ENCODE data around the gene FAM111B.
"Not testable (repeated sequence)": the region's sequence is repeated elsewhere in the genome, so short reads cannot be mapped to it uniquely, and the experiment has no call there.

Gene FAM111B

DNA sequence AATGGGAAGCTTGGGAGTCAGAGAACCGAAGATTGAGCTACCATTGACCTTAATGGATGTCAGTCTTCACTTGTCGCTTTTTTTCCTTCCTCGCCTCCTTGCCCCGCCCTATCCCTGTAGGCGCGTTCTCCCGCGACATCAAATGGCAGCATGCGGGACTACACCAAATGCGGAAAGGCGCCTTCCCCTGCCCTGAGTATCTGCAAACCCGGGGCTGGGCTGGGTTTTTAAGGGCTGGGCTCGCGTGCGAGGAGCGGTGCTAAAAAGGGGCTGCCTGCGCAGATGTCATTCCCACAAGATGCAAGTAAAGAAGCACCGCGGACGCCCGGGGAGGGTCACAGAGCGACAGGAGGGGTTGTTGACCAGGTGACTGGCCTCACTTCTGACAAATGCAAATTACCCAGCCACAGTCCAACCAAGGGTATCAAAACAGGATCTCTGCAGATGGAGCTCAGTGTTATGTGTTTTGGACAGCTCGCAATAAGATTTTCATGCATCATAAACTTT, 4.7 kb upstream of the FAM111B start:
- peak; percentile 52 for DNase-seq (ENCODE audit: low read depth)

DNA sequence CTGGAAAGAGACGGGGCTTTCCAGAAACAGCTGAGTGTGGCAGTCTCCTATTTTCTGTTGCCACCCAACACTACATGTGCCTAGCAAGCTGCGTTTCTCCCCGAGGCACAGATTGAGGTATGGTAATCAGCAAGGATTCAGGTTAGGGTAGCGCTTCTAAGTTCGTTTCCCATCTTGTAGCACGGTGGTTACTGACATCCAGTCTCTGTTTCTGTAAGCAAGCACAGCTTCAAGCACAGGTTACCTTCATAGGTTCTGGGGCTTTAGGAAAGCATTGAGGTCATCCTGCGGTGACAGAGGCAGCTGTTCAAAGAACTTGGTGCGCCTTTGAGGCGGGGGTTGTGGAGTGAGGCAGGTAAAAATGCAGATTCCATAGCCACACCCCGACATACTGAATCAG, 684 bp downstream of the FAM111B start:
- not testable (repeated sequence) for DNase-seq (ENCODE audit: low read depth)

DNA sequence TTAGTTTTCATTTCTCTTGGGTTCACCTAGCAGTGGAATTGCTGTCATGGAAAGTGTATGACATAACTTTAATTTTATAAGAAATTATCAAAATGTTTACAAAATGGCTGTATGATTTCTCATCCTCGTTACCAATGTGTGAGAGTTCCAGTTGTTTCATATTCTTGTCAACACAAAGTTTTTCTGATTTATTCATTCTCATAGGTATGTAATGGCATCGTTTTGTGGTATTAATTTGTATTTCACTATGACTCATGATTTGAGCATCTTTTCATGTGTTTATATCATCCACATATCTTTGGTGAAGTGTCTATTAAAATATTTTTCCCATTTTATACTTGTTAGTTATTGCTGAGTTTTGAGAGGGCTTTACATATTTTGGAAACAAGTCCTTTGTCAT, 5.5 kb downstream of the FAM111B start:
- peak; percentile 43 for DNase-seq (ENCODE audit: low read depth)

DNA sequence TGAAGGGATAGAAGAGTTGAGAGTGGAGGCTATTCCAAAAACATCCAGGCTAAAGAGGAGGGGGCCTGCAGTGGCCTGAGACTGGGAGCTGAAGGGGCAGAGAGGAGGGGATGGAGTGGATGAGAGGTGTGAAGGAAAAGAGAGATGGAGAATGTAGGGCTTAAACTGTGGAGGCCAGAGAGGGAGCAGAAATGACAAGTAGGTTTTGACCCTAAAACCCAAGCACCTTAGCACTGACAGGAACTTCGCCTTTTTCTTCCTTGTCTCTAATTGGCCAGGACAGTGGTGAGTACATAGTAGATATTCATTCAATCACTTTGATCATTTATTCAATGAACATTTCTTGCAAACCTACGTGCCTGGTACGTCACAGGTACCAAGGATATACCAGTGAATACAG, 7.3 kb downstream of the FAM111B start:
- no peak for DNase-seq (ENCODE audit: low read depth)

DNA sequence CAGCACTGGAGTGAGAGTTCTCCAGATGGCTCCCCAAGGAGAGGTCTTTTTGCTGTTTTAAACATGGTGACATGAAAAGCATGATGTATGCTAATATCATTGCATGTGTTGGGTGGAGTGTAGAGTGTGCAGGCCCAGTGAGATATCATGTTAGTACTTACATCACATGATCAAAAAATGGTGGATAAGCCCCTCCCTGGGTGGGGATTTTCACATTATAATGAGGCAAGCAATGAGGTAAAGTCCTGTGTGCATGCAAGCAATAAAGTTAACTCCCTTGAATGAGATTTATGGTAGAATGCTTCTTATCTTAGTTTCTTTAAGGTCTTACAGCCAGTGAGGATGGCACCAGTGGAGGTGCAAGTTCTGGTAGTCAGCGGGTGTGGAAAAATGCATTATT, 8.5 kb downstream of the FAM111B start:
- no peak for DNase-seq (ENCODE audit: low read depth)

DNA sequence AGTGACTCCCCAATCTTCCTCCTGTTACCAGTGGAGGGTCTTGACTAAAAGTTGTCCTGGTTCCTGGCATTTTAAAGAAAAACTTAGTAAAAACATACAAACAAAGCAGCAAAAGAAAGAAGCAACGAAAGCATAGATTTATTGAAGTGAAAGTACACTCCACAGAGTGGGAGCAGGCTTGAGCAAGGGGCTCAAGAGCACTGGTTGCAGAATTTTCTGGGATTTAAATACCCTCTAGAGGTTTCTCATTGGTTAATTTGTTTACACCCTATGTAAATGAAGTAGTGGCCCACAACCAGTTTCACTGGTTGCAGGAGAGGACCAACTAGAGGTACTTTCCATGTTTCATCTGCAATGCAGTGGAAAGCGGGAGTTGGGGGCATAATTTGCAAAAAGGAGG, 10.7 kb downstream of the FAM111B start:
- no peak for DNase-seq (ENCODE audit: low read depth)

DNA sequence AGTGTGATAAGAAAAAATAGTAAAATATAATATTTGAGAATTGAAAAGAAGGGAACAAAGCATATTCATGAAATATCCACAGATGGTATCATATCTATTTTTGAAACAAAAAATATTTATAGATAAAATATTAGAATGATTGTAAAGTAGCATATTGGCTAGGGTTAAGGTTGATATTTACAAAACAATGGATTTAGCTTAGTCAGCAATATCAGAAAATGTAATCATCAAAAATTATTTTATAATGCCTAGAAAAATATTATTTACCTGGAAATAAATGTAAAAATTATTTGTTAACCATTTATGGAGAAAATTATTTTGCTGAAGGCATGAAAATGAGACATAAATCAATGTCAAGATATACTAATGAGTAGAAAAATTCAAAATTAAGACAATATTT, 12.8 kb downstream of the FAM111B start:
- DNase-seq (ENCODE audit: low read depth) = no peak

DNA sequence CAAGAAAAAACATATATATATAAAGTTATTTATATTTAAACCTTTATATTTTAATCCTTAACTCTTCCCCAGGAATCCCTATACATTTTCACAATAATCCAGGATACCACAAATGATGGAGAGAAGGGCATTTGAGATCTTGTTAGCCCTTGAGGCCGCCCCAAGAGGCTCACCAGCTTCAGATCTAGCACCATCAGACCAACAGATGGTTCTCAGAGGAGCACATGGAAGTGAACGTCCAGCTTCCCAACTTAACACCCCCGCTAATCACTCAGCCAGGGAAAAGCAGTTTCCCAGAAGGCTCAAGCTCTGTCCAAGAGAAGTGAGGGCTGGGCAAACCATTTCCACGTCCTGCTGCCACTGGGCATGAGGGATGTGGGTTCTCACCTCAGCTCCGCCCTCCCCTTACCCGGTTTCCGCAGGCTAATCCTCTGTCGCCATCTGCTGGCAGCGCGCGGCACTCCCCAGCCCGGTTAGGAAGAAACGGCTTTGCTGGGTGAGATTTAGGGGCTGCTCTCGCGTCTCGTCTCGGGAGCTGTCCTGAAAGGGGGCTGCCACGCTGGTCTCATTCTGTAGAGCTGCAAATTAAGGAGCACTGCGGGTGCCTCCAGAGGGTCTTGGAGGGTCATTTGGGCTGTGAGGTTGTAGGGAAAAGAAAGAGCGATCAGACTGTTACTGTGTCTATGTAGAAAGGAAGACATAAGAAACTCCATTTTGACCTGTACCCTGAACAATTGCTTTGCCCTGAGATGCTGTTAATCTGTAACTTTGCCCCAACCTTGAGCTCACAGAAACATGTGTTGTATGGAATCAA, 28.8 kb downstream of the FAM111B start:
- peak; percentile 77 for DNase-seq (ENCODE audit: low read depth)

DNA sequence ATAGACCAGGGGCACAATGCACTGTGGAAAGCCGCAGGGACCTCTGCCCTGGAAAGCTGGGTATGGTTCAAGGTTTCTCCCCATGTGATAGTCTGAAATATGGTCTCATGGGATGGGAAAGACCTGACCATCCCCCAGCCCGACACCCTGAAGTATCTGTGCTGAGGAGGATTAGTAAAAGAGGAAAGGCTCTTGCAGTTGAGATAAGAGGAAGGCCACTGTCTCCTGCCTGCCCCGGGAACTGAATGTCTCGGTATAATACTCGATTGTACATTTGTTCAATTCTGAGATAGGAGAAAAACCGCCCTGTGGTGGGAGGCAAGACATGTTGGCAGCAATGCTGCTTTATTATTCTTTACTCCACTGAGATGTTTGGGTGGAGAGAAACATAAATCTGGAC, 29.5 kb downstream of the FAM111B start:
- not testable (repeated sequence) for DNase-seq (ENCODE audit: low read depth)

DNA sequence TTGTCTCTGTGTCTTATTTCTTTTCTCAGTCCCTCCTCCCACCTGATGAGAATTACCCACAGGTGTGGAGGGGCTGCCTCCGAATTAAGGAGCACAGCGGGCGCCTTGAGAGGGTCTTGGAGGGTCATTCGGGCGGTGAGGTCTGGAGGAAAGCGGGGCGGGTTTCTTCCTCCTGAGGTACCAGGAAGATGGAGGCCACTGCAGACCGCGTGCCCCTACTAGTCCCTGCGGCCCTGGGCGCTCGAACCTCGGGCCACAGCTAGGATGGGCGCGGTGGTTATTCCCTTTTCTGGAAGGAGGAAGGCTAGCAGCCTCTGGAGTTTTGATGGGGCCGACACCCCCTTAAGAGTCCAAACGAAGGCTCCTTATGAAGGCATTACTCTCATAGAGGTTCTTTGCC, 30.2 kb downstream of the FAM111B start:
- no peak for DNase-seq (ENCODE audit: low read depth)

DNA sequence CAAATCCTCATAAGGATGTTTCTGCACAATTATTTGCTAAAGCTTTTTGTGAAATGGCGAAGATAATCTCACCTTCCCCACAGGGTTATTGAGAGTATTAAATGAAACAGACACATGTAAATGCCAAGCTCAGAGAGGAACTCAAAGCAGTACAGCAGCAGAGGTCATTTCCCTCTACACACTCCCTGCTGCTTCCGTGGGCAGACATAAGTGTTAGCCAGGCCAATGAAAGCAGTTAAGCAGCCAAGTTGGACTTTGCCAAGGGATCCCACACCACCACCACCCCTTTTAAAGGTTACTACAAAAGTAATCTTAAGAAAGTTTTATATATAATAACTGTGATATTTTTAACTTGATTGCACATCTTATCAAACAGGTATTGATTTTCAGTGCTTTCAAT, 31.6 kb downstream of the FAM111B start:
- DNase-seq (ENCODE audit: low read depth) = no peak

DNA sequence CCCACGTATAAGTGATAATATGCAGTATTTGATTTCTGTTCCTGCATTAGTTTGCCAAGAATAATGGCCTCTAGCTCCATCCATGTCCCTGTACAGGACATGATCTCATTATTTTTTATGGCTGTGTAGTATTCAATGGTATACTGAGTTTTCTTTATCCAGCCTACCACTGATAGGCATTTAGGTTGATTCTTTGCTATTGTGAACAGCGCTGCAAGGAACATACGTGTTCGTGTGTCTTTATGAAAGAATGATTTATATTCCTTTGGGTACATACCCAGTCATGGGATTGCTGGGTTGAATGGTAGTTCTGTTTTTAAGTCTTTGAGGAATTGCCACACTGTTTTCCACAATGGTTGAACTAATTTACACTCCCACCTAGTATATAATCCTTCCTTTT, 34.2 kb downstream of the FAM111B start:
- DNase-seq (ENCODE audit: low read depth) = no peak

DNA sequence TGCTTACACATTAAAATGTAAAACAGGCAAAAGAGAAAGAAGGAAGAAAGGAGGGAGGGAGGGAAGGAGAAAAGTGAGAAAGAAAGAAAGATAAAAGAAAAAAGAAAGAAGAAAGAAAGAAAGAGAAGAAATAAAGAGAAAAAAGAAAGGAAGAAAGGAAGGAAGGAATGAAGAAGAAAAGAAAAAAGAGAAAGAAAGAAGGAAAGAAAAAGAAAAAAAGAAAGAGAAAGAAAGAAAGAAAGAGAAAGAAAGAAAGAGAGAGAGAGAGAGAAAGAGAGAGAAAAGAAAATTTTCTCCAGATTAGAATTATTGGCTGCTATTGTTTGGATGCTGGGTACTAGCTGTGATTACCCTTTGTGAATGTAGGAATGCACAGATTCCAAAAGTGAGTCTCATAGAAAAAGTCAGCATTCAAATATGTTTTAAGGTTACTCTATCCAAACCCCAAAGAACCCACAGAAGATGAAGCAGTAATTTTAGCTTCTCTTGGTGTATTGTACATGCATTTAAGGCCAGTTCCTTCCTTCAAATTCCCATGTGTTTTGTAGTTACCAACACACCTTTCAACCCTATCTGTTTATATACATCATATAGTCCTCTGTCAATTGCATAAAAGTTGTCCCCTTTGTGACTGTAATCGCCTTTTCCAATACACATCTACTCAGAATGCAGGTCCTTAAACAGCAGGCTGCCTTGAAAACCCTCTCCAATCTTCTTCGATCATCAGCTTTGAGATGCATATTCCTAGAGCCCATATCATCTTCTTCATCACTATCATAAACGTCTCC, 34.8 kb downstream of the FAM111B start:
- peak; percentile 70 for DNase-seq (ENCODE audit: low read depth)

DNA sequence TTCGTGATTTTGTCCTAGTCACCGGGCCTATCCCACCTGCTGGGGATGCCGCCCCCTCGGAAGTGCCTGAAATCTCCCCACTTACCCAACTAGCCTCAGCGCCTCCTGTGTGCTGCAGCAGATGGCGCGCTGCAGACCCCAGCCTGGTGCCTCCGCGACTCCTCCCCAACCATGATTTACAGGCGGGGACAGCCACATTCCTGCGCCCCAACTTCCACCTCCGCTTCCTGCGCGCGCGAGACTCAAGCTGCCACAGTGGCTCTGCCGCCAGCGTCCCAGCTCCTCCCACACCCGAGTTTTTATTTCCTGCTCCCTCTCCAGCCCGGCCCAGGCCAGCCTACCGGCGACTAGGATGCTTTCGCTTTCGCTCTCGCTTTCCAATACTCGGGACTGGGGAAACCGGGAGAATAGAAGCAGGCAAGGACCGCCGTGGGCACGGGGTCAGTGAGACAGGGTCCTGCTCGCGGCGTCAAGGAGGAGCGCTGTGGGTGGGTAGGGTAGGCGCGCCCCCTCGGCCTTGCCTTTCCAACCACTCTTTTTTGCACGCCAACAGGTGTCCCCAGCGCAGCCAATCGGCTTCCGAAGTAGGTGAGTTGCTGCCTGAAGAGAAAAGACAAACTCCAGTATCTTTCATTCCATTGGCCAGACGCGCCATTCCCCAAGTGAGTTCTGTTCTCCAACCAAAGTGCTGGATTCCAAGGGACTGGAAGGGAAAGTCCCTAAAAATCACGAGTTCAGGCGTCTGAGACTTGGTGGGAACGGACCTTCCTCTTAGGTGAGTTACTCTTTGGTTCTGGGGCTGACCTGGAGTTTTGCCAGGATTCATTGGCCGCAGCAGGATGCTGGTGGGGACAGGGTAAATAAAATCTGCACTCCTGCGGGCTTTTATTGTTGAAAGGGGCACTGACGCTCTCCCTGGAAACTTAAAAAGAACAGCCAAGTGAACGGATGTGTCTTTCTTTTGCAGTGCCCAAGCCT, 35.8 kb downstream of the FAM111B start, which contains the start of gene FAM111A:
Gene FAM111A (plus strand): TSS at position 327 of the 978 bp plus-strand sequence. CDS start 6,017 bp downstream, outside the sequence.
- peak; percentile 93 for DNase-seq (ENCODE audit: low read depth)

DNA sequence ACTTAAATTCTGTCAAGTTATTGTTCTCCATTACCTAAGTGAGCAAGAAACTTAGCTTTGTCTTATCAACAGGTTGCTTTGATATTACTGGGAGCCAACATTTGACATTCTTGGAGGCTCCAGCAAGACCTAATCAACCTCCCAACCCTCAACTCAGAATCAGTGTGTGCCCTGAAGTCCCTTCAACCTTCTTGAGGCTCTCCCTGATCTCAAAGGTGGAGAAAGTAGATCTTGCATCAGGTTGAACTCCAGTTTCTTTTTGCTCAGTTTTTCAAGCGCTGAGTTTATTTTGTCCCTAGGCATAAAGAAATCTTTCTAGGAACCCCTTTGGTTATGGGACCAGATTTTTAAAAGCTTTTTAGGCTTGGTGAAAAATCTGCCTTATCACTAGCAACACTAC, 37.1 kb downstream of the FAM111B start:
- no peak for DNase-seq (ENCODE audit: low read depth)

DNA sequence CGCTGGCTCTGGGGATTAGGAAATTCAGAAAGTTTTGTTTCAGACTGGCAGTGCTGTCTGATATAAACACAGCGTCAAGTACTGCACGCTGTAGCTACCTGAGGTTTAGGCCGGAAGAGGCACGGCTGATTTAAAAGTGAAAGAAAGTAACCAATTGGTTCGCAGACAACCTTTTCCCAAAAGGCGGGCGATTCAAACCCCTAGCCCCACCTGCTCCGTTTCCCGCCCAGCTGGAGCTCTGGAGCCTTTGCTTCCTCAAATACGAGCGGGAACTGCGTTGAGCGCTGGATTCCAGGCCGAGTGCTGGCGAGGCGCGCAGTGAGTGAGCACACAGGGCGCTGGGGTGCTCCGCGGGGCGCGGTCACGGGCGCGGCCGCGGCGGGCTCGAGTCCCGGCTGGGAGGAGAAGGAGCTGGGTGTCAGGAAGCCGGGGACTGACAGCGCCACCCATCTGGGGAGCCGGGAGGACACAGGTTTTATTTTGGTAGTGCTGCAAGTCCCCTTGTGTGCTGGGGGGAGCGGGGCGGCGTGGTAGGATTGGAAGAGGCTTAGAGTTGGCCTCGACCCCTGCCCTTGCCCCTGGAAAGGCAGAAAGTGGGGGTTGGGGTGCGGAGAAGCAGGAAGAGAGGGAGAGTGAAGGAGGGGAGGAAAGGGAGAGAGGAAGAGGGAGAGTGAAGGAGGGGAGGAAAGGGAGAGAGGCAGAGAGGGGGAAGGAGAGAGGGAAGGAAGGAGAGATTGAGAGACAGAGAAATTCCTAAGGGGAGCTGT, 37.7 kb downstream of the FAM111B start:
- peak; percentile 91 for DNase-seq (ENCODE audit: low read depth)

DNA sequence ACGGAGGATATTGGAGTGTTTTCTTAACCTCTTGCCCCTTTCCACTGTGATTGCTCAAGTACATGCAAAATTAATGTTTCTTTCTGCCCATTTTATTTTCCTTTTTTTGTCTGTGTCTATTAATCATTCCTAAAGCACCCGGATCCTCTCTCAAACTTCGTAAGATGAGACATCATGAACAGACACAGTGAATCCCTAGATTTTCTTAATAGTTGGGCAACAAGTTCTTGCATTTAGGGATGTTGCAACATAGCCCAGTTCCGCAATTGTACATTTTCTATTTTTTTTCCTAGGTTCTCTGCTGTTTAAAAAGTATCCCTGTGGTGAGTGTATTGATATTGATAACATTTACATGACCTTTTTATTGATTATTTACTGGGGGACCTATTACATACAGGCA, 38.5 kb downstream of the FAM111B start:
- peak; percentile 77 for DNase-seq (ENCODE audit: low read depth)

DNA sequence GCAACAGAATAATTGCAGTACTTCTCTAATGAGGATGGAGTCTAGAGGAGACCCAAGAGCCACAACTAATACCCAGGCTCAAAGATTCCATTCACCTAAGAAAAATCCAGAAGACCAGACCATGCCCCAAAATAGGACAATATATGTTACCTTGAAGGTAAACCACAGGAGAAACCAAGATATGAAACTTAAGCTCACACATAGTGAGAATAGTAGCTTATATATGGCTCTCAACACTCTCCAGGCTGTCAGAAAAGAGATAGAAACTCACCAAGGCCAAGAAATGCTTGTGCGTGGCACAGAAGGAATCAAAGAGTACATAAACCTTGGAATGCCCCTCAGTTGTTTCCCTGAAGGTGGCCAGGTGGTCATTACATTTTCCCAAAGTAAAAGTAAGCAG, 44.7 kb downstream of the FAM111B start:
- no peak for DNase-seq (ENCODE audit: low read depth)

DNA sequence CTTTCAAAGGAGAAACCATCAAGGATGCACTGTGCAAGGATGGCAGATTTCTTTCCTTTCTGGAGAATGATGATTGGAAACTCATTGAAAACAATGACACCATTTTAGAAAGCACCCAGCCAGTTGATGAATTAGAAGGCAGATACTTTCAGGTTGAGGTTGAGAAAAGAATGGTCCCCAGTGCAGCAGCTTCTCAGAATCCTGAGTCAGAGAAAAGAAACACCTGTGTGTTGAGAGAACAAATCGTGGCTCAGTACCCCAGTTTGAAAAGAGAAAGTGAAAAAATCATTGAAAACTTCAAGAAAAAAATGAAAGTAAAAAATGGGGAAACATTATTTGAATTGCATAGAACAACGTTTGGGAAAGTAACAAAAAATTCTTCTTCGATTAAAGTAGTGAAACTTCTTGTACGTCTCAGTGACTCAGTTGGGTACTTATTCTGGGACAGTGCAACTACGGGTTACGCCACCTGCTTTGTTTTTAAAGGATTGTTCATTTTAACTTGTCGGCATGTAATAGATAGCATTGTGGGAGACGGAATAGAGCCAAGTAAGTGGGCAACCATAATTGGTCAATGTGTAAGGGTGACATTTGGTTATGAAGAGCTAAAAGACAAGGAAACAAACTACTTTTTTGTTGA, 45.4 kb downstream of the FAM111B start:
- DNase-seq (ENCODE audit: low read depth) = no peak

DNA sequence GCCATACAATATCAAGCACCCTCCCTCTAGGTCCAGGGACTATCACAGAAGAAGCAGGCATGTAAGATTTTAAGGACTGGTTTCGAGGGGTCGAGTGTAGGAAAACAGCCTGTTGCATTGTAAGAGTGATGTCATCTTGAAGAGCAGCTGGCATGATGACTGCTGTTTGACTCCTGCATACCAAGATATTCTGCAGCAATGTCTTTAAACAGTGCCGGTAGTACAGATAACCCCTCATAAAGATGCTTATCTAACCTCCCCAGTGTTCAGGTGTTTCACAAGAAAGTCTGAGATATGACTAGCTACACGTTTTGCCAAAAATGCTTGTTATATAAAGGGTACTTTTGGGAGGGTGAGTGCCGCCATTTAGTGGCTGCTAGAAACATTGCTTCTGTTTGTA, 47.6 kb downstream of the FAM111B start:
- DNase-seq (ENCODE audit: low read depth) = no peak

DNA sequence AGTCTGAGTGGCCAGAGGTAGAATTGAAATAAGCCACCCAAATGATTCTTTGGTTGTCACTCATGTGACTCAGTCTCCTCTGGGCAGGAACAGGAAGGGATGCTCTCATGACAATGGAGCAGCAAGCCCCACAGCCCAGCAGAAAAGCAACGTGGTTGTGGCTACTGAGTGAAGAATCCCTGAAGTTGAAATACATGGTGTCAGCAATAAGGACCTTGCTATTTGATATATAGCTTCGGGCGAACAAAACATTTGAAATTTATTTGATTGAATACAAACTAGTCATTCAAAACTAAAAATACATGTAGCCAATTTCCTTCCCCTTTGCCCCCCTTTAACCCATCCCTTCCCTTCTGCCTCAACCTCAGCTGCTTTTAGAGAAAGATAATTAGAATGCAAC, 50.4 kb downstream of the FAM111B start:
- no peak for DNase-seq (ENCODE audit: low read depth)
